HTR-8/SVneo (cell line): ENCODE measurements around the gene MRGPRG.

Experiments
- DNase-seq: peaks from one replicate; pipeline ENCODE4 v3.0.0; 2011; ENCODE audit warnings: low spot score, mixed read lengths; ENCODE audit not compliant: insufficient read length
- FAIRE-seq: peaks from 2 replicates; lab custom pipeline; 2011; peaks lifted over from hg19 to GRCh38; lab: Jason Lieb, UNC

MRGPRG gene

GRCh38 chr11:3213659-3214419 lies 4.8 kb downstream of the MRGPRG start:
- DNase-seq: no peak
- FAIRE-seq: no peak

- FAIRE-seq (no peak), DNase-seq (no peak)
Observed at GRCh38 chr11:3208272-3208671, 10.3 kb downstream of the MRGPRG start.

GRCh38 chr11:3207526-3208189 lies 11.0 kb downstream of the MRGPRG start:
- FAIRE-seq (no peak), DNase-seq (no peak)

- DNase-seq (no peak), FAIRE-seq (no peak)
Observed at GRCh38 chr11:3206922-3207204, 11.8 kb downstream of the MRGPRG start.

- peak; percentile 100 for FAIRE-seq
- DNase-seq: no peak
Observed at GRCh38 chr11:3206156-3206921, 12.3 kb downstream of the MRGPRG start.

GRCh38 chr11:3205261-3206155 lies 13.1 kb downstream of the MRGPRG start:
- no peak for FAIRE-seq

GRCh38 chr11:3204141-3205015 lies 14.2 kb downstream of the MRGPRG start:
- FAIRE-seq (peak; percentile 26), DNase-seq (no peak)

More at GRCh38 chr11:3205261-3206155, 13.1 kb downstream of the MRGPRG start:
- DNase-seq: no peak

- DNase-seq: no peak
Observed at GRCh38 chr11:3203221-3204043, 15.2 kb downstream of the MRGPRG start.

GRCh38 chr11:3202759-3203158 lies 15.9 kb downstream of the MRGPRG start:
- FAIRE-seq (no peak), DNase-seq (no peak)

More at GRCh38 chr11:3203221-3204043, 15.2 kb downstream of the MRGPRG start:
- no peak for FAIRE-seq

- FAIRE-seq: no peak
- DNase-seq: no peak
Observed at GRCh38 chr11:3202305-3202704, 16.3 kb downstream of the MRGPRG start.

GRCh38 chr11:3201677-3202181 lies 16.9 kb downstream of the MRGPRG start:
- no peak for FAIRE-seq
- no peak for DNase-seq

GRCh38 chr11:3201112-3201581 lies 17.5 kb downstream of the MRGPRG start:
- DNase-seq (no peak), FAIRE-seq (no peak)

GRCh38 chr11:3200388-3201111 lies 18.1 kb downstream of the MRGPRG start:
- FAIRE-seq (no peak), DNase-seq (no peak)

- FAIRE-seq (no peak), DNase-seq (no peak)
Observed at GRCh38 chr11:3199537-3200295, 18.9 kb downstream of the MRGPRG start.

GRCh38 chr11:3198815-3199214 lies 19.8 kb downstream of the MRGPRG start:
- DNase-seq (no peak), FAIRE-seq (no peak)

GRCh38 chr11:3197878-3198528 lies 20.6 kb downstream of the MRGPRG start:
- FAIRE-seq (no peak), DNase-seq (no peak)
